RWPE1 (cell line): Measurements from ENCODE around the gene DAPK3.
"Not testable (repeated sequence)": the region's sequence is repeated elsewhere in the genome, so short reads cannot be mapped to it uniquely, and the experiment has no call there.

ENCODE experiments used
- CTCF ChIA-PET: fragments of 350-600 bp; sonication (Branson Sonifier 250); formaldehyde crosslinking; extraction: SDS; loops from one replicate; lab custom pipeline; 2021; lab: Yijun Ruan, JAX
- POLR2A ChIA-PET: fragments of 400-600 bp; formaldehyde crosslinking; extraction: SDS; loops from one replicate; lab custom pipeline; 2020; ENCODE audit warnings: antibody characterized with exemption; ENCODE audit not compliant: low non-redundant PET; lab: Yijun Ruan, JAX
- DNase-seq: peaks from one replicate; pipeline ENCODE4 v3.0.0; 2012; ENCODE audit warnings: low spot score
- H3K27ac ChIP-seq: fragments of 450-650 bp; 2 replicates; pipeline ENCODE4 v1.5.1; 2017
- TF ChIP-seq, protein P1 (sequence below): fragments of 450-650 bp; conservative IDR thresholded peaks from 2 replicates; pipeline ENCODE4 v1.5.1; 2017; ENCODE audit warnings: low read depth, mild to moderate bottlenecking

The DAPK3 gene

DNA sequence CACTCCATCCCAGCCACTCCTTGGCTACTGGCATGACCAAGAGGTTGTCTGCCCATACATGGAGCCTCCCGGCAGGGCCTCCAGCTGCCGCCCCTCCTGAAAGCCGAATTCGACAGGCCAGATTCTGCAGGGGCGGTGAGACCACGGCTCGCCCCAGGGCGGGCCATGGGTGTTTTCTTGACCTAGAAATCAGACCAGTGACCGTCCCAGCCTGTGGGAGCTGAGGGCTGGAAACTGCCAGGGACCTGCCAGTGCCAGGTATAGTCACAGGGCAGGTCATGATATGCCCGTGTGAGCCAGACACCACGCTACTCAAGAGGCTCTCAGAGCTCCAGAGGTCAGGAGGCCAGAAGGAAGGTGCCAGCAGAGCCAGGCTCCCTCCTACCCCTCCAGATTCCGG lies 16.8 kb downstream of the DAPK3 start:
- TF ChIP-seq, protein P1, sequence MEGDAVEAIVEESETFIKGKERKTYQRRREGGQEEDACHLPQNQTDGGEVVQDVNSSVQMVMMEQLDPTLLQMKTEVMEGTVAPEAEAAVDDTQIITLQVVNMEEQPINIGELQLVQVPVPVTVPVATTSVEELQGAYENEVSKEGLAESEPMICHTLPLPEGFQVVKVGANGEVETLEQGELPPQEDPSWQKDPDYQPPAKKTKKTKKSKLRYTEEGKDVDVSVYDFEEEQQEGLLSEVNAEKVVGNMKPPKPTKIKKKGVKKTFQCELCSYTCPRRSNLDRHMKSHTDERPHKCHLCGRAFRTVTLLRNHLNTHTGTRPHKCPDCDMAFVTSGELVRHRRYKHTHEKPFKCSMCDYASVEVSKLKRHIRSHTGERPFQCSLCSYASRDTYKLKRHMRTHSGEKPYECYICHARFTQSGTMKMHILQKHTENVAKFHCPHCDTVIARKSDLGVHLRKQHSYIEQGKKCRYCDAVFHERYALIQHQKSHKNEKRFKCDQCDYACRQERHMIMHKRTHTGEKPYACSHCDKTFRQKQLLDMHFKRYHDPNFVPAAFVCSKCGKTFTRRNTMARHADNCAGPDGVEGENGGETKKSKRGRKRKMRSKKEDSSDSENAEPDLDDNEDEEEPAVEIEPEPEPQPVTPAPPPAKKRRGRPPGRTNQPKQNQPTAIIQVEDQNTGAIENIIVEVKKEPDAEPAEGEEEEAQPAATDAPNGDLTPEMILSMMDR, result no peak
- no peak for DNase-seq
- CTCF ChIA-PET, result interaction anchor here (1.2 kb wide), 1 partner anchor 8 kb away, joined by 3 read pairs; no protein-coding TSS in a partner anchor
- POLR2A ChIA-PET, result interaction anchor here (0.7 kb wide), 1 partner anchor 164 kb away, joined by 7 read pairs; no protein-coding TSS in a partner anchor
- no peak overlapping the region for H3K27ac ChIP-seq

DNA sequence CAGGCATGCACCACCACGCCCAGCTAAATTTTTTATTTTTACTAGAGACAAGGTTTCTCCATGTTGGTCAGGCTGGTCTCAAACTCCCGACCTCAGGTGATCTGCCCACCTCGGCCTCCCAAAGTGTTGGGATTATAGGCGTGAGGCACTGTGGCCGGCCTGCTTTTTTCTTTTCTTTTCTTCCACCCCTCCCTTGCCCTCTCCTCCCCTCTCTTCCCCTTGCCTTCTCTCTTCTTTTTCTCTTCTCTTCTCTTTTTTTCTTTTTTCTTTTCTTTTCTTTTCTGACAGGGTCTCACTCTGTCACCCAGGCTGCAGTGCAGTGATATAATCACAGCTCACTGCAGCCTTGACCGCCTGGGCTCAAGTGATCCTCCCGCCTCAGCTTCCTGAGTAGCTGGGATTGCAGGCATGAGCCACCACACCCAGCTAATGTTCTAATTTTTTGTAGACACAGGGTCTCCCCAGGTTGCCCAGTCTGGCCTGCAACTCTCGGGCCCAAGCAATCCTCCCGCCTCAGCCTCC lies 18.1 kb downstream of the DAPK3 start:
- CTCF ChIA-PET, result interaction anchor here (0.6 kb wide), 1 partner anchor 251 kb away, joined by 5 read pairs; no protein-coding TSS in a partner anchor
- H3K27ac ChIP-seq, DNase-seq, POLR2A ChIA-PET: not testable (repeated sequence)

DNA sequence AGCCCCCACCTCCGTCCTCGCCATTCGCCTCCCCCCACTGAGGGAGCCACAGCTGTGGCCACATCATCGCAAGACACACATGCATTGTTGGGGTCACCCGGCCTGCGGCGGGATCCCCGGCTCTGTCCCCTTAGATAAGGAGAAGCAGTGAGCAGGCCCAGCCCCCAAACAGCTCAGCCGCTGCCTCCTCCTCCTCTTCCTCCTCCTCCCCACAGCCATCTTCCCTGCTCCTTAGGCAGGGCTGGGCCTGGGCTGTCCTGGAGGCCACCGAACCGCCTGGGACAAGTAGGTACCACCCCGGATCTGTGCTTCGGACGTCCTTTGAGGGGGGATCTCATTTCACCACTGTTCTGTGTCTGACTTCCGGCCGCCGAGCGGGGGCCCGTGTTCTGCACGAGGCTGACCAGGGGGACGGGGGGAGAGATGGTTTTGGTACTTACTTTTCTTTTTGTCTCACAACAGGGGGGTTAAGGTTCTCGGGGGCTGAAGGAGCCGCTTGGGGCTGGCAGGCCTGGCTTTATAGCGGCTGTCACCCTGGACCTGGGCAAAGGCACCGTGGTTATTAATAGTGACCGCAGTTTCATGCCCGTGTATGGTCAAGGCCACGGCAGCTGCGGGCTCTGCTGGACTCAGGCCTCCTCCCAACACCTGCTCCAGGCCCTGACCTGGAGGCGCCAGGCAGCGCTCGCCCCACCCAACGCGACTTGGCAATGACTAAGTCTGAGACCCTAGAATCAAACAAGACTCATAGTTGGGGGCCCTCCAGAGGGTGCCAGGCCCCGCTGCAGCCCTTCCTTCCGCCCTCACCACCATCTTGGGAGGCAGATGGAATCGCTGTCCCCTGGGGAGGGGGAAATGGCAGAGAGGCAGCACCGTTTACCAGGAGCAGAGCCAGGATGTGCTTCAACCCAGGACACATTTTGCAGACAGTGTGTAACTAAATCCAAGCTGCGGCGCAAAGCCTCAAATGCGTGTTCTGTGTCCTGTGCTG lies 19.7 kb downstream of the DAPK3 start:
- ChIA-PET POLR2A (no interaction called here), CTCF (no interaction called here)
- H3K27ac ChIP-seq, result no peak overlapping the region
- TF ChIP-seq, protein P1, result no peak
- DNase-seq, result no peak

DNA sequence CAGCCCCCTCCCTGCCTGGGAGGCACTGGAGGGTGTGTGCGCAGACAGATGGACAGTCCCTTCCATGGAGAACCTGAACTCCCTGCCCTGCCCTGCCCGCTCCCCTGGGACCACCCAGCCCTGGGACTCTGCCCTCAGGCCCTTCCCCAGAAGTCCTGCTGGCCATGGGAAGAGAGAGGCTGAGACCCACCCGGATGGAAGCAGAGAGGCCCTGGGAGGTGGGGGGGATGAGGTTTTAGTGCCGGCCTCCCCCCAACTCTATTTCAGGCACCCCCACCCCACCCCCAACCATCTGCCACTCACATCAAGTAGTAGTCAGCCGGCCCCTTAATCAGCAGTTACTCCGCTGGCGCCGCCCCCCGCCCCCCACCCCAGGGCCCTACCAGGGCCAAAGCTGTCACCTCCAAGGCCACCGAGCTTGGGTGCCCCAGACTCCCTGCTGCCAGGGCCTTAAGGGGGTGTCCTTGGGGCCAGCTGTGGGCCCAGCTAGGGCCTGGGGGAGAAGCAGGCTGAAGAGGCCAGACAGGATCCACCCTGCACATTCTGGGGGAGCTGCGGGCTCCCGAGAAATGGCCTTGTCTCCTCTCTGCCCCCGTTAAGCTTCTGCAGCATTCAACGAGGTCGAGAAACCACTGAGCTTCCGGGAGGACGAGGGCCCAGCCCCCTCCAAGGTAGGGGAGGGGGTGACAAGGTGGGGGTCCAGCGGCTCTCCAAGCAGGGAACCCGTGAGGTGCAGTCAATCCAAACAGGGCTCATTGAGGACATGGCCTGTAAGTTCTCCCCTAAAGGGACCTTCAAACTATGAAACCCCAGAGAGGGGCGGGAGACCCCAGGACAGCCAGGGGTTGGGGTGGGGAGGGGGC lies 20.7 kb downstream of the DAPK3 start:
- no peak for DNase-seq
- POLR2A ChIA-PET, result no interaction called here
- TF ChIP-seq, protein P1, result no peak
- CTCF ChIA-PET, result no interaction called here
- H3K27ac ChIP-seq, result no peak overlapping the region

DNA sequence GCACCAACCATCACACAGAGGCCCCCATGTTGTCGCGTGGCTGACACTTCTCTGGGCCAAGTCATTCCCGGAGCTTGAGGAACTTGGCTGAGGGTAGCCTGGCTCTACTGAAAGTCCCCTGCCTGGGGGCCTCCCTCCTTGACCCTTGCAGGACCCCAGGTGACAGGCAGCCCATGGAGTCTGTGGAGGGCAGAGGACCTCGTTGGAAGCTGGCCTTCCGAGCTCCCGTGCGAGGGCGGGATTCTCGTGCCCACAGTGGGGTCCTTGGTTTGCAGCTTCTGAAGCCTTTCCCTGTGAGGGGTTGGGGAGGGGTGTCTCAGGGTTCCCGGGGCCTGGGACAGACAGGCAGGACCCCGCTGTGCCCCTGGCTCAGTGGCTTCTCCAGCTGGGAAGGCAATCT lies 21.6 kb downstream of the DAPK3 start:
- ChIA-PET POLR2A (no interaction called here), CTCF (no interaction called here)
- H3K27ac ChIP-seq, result no peak overlapping the region
- DNase-seq, result no peak
- TF ChIP-seq, protein P1, result no peak

DNA sequence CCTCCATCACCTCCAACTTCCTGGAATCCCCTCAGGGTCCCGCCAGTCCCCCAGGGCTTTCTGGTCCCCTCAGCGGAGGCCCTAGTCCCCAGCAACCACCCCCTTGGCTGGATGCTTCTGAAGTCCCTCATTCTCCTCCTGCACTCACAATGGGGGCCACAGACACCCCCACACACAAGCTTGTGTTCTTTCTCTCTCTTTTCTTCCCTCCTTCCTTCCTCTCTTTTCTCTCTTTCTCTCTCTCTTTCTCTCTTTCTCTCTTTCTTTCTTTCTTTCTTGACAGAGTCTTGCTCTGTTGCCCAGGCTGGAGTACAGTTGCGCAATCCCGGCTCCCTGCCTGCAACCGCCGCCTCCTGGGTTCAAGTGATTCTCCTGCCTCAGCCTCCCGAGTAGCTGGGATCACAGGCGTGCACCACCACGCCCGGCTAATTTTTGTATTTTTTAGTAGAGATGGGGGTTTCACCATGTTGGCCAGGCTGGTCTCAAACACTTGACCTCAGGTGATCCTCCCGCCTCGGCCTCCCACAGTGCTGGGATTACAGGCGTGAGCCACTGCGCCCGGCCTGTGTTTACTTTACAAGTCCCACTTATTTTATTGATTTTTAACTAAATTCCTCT lies 23.5 kb downstream of the DAPK3 start:
- H3K27ac ChIP-seq, DNase-seq, CTCF ChIA-PET, POLR2A ChIA-PET: not testable (repeated sequence)

DNA sequence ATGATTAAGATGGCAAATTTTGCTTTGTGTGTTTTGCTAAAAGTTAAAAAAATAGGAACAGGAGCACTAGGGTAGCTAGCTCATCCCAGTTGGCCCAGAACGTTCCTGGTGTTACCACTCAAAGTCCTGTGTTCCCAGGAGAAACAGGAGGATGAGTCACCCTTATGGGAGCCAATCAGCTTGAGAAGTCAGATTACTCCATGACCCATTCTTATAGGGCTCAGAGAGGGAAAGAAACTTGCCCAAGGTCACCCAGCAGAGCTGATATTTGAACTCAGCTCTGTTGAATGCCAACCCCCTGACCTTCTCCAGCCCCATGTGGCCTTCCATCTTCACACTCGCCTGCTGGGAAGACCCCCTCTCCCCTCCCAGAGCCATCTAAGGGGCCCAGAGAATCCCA lies 25.1 kb downstream of the DAPK3 start:
- H3K27ac ChIP-seq, result no peak overlapping the region
- TF ChIP-seq, protein P1, result no peak
- ChIA-PET POLR2A (no interaction called here), CTCF (interaction anchor here (0.6 to 1.3 kb wide), 2 partner anchors 12 to 51 kb away, joined by 3 to 8 read pairs; no protein-coding TSS in a partner anchor)
- DNase-seq, result no peak
